GM13976 (cell line): ENCODE measurements around the gene C1orf174.

Experiments
- DNase-seq: peaks from one replicate; pipeline ENCODE4 v3.0.0; 2012; ENCODE audit warnings: low spot score
- in situ Hi-C: fragments of 300-500 bp; cut with MboI; formaldehyde crosslinking; loops from one replicate; pipeline ENCODE4 v1.12.0; 2022; ENCODE audit warnings: low sequenced_read_pairs, mixed read lengths, inconsistent platforms; ENCODE audit not compliant: unreplicated experiment
- TF ChIP-seq, protein P1 (sequence below): IDR thresholded peaks from 2 replicates; pipeline ENCODE4 v1.5.1; 2012; ENCODE audit warnings: borderline replicate concordance, mild to moderate bottlenecking; ENCODE audit not compliant: insufficient read depth; ENCODE audit errors: extremely low read depth, missing control alignments, control extremely low read depth

The C1orf174 gene

DNA sequence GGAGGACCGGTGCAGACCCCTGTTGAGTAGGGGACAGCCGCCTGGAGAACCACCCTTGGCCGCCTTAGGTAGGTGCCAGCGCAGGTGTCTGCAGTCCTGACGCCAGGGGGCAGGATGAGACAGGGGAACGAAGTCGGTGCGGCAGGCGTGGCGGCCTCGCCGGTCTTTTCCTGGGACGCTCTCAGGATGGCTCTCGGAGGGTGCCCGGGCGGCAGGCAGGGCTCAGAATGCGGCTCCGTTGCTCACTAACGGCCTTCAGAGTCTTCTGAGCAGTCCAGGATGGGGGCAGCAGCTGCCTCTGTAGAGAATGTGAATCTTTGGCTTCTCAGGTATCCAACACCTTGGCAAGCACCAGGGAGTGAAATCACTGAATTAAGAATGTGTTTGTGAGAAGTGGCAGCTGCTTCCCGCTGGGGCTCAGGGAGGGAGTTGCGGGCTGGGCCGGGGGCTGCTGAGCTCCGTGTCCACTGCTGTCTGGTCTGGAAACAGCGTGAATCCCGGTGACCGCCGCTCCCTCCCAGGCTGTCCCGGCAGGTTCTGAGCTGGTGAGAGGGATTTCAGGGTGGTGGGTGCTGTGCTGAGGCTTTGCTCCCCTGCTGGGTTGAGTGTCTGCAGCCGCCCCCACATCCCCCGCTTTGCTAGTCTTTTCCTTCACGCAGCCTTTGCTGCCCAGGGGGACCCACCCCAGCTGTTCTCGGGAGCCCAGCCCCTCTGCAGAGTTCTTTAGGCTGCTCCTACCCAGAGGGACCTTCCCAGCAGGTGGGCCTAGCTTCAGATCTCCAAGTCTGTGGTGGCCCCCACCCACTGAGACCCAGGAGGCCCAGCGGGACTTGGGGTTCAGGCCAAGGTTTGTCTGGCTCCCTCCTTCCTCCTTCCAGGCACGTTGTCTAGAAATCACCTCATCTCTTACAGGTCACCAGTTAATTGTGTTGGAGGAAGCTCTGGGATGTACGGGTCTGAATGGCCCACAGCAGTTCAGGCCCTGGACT lies 11.1 kb upstream of the C1orf174 start:
- in situ Hi-C loops = loop anchor here (25.0 kb wide), 1 partner anchor 901 kb away; no protein-coding TSS in a partner anchor
- DNase-seq = peak; percentile 90
- TF ChIP-seq, protein P1, sequence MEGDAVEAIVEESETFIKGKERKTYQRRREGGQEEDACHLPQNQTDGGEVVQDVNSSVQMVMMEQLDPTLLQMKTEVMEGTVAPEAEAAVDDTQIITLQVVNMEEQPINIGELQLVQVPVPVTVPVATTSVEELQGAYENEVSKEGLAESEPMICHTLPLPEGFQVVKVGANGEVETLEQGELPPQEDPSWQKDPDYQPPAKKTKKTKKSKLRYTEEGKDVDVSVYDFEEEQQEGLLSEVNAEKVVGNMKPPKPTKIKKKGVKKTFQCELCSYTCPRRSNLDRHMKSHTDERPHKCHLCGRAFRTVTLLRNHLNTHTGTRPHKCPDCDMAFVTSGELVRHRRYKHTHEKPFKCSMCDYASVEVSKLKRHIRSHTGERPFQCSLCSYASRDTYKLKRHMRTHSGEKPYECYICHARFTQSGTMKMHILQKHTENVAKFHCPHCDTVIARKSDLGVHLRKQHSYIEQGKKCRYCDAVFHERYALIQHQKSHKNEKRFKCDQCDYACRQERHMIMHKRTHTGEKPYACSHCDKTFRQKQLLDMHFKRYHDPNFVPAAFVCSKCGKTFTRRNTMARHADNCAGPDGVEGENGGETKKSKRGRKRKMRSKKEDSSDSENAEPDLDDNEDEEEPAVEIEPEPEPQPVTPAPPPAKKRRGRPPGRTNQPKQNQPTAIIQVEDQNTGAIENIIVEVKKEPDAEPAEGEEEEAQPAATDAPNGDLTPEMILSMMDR = peak; percentile 92

DNA sequence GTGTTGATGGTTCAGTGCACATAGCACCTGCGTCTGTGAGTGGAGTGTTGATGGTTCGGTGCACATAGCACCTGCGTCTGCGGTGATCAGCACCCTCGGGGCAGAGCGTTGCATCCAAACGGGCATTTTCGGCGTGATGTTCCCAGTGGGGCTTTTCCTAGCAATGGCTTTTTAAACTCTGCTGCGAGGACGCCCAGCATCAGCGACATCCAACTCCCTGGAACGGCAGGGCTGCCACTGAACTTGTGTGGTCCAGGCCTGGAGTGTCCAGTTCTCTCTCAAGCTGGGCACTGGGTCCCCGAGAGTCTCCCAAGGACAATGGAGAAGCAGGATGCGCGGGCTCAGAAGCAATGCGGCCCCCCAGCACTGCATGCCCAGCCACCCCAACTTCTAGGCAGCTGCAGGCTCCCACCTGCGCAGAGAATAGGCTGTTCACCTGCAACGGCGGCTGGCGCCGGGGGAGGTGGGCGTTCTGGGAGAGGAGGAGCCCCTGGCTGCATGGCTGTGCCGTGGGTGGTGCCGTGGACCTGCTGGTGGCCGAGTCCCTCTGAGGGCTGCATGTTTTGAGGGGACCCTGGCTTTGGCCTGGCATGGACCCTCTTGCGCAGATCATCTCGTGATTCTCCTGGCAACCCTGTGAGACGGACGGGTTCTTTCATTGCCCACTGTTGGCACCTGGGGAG lies 10.1 kb upstream of the C1orf174 start:
- in situ Hi-C loops = loop anchor here (25.0 kb wide), 1 partner anchor 902 kb away; no protein-coding TSS in a partner anchor
- TF ChIP-seq, protein P1 = no peak
- DNase-seq = no peak

DNA sequence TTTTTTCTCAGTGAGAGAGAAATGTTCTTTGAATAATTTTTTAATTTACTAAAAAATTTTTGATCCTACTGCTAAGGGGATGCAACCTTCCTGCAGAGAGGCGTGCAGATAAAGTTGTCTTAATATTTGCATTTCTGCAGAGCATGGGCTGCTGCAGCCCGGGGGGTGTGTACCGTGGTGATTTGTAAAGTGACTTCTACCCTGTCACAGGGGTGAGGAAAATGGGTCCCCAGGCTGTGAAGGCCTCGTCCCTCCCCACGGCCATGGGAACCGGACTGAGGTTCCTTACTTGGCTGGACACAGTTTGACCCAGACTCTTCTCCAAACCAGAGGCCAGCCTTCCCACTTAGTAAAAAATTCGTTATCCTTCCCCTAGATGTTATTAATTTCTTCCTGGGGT lies 9.5 kb upstream of the C1orf174 start:
- TF ChIP-seq, protein P1 = no peak
- no peak for DNase-seq
- in situ Hi-C loops = loop anchor here (25.0 kb wide), 1 partner anchor 903 kb away; no protein-coding TSS in a partner anchor

DNA sequence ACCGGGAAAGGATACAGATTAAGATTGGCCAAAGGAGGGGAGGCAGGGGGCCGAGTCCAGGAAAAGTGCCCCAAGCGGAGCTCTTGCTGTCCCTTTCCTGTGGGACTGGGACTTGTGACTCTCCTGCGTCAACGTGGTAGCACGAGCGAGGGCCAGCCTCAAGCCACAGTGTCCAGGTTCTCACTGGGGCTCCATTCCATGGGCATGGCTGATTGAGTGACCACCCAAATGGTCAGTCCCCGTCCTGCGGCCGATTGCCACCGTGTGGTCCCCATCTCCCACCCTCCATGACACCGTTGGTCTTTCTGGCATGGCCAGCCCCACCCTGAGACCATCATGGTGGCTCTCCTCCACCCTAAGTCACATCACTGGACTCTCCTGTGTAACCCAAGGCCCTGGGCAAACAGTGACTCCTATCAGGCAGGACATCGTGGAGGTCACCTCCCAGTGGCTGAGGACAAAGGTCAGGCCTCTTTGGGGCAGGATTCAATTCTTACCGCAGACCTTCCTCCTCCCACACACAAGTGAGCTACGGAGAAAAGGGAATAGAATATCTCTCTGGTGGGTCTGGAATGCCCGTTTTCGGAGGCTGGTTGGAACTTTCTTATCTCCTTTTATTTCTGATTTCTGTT lies 8.9 kb upstream of the C1orf174 start:
- TF ChIP-seq, protein P1 = no peak
- in situ Hi-C loops = loop anchor here (25.0 kb wide), 1 partner anchor 903 kb away; no protein-coding TSS in a partner anchor
- DNase-seq = no peak

DNA sequence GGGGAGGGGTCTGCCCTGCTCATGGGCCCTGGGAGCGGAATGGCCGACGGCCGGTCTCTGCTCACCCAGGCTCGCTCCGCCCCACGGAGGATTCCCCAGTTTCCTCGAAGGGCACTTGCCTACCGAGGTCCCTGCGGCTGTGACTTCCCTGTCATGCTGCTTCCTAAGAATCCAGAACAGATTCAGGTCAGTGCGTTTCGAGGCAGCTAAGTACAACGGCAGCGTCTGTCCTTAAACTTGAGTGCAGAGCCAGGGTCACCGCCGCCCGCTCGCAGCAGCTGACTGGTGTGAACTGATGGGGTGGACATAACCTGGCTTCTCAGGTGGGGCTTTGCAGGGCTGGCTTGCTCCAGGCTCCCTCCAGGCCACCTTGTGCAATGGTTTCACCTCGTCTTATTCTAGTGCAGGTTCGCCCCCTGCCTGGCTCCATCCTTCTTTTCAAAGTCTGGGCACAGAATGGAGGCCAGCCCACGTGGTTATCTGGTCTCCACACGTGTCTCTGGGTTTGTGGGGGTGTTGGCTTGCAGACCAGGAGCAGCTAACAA lies 7.6 kb upstream of the C1orf174 start:
- in situ Hi-C loops = loop anchor here (25.0 kb wide), 1 partner anchor 905 kb away; no protein-coding TSS in a partner anchor
- DNase-seq = no peak
- TF ChIP-seq, protein P1 = no peak
